ENCODE results near the gene DNER.

DNA sequence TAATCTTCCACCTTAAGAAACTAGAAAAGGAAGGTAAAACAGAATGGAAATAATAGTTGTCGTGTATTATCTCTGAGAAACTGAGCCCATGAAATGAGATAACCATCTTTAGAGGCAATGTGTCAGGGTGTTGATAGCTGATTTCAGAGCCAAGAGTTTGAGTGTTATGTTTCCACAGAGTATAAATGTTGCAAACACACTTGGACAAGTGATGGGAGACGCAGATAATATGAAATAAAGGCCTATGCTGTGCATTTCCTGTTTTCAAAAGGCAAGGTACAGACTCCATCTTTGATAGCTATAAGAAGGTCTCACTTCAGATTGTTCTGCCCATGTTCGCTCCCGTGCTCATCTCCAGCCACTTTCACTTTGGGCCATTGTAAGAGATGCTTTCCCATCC, 25.9 kb upstream of the DNER start:
- no peak for TF ChIP-seq CTCF (conservative IDR thresholded peaks at IDR 0.05; ENCODE audit: low read depth, low read length)
- no peak for TF ChIP-seq RFX5 (IDR thresholded peaks at IDR 0.05; ENCODE audit: low read depth, low read length)
- TF ChIP-seq MAZ (IDR thresholded peaks at IDR 0.05; ENCODE audit: borderline replicate concordance, low read depth, low read length): no peak
- no peak for TF ChIP-seq BHLHE40 (IDR thresholded peaks at IDR 0.05; ENCODE audit: low read depth, low read length)
- no peak for TF ChIP-seq RAD21 (IDR thresholded peaks at IDR 0.05; ENCODE audit: low read length)
- TF ChIP-seq POLR2A (IDR thresholded peaks at IDR 0.05; ENCODE audit: low read depth, low read length): no peak
- TF ChIP-seq FOS (IDR thresholded peaks at IDR 0.05; ENCODE audit: low read depth, low read length): no peak
- TF ChIP-seq, protein P1, sequence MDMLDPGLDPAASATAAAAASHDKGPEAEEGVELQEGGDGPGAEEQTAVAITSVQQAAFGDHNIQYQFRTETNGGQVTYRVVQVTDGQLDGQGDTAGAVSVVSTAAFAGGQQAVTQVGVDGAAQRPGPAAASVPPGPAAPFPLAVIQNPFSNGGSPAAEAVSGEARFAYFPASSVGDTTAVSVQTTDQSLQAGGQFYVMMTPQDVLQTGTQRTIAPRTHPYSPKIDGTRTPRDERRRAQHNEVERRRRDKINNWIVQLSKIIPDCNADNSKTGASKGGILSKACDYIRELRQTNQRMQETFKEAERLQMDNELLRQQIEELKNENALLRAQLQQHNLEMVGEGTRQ (IDR thresholded peaks at IDR 0.05; ENCODE audit: low read depth, low read length): no peak
- TF ChIP-seq MAFK (IDR thresholded peaks at IDR 0.05; ENCODE audit: low read depth, low read length): no peak

Measured in IMR-90 (cell line).